Fibroblast of lung (primary cell): ENCODE data around the gene DENND5B.

Experiments used
- CTCF ChIP-seq, 2 donors: IDR thresholded peaks in 1 of 2; conservative IDR thresholded peaks in 1 of 2; 1 replicate in 1 of 2; 2 replicates in 1 of 2; pipeline ENCODE4 v1.5.1; 2011 to 2012; ENCODE audit warnings: low read length in 2 of 2, control low read depth in 1 of 2, inconsistent platforms in 1 of 2, low read depth in 1 of 2, mild to moderate bottlenecking in 1 of 2
- EZH2 ChIP-seq: IDR thresholded peaks from 2 replicates; pipeline ENCODE4 v1.5.1; 2012; ENCODE audit warnings: low read length, control low read depth, mild to moderate bottlenecking; ENCODE audit errors: missing control alignments

GRCh38 chr12:31460024-31460423, 130.9 kb downstream of the DENND5B start:
- TF ChIP-seq CTCF (conservative IDR thresholded peaks at IDR 0.05 in 1 of 2, IDR thresholded peaks at IDR 0.05 in 1 of 2; ENCODE audit: low read depth in 1 of 2, low read length in 2 of 2) (no peak), EZH2 (no peak)
